IMR-90 (cell line): ENCODE measurements around the gene SRC. TPM values are rescaled to one million over a fixed set of nuclear protein-coding genes. Genes with fewer than 3 reads are reported as not detected.

ENCODE experiments used
- ATAC-seq: fragments of 200-7000 bp; cut with Tn5 transposase; 2 replicates; pipeline ENCODE4 v1.9.1; 2020; ENCODE audit warnings: low read depth, mild to moderate bottlenecking, moderate library complexity
- BruUV-seq: library from RNA; stranded (reverse); fragments of 400-500 nt; replicated peaks from 2 replicates; lab custom pipeline; 2021; lab: Mats Ljungman, UMichigan
- CTCF ChIA-PET: fragments of 300-600 bp; formaldehyde crosslinking; extraction: SDS; loops from one replicate; lab custom pipeline; 2021; ENCODE audit warnings: antibody characterized with exemption; lab: Yijun Ruan, JAX
- POLR2A ChIA-PET: fragments of 300-600 bp; sonication (Branson Sonifier 250); formaldehyde crosslinking; loops from one replicate; lab custom pipeline; 2022; ENCODE audit warnings: antibody characterized with exemption; ENCODE audit not compliant: unreplicated experiment; lab: Charles Lee
- DNase-seq: peaks from one replicate; pipeline ENCODE4 v3.0.0; 2013
- H2AFZ ChIP-seq: replicated peaks from 2 replicates; pipeline ENCODE3; 2013; ENCODE audit warnings: low read length, mild to moderate bottlenecking; ENCODE audit not compliant: poor library complexity
- H2AK5ac ChIP-seq: 2 replicates; pipeline ENCODE4 v1.6.1; 2013; ENCODE audit warnings: low read depth, low read length, inconsistent platforms
- H2AK9ac ChIP-seq: replicated peaks from 2 replicates; pipeline ENCODE3; 2013; ENCODE audit warnings: mild to moderate bottlenecking, low read depth, low read length, moderate library complexity; ENCODE audit not compliant: poor library complexity
- H2BK120ac ChIP-seq: 2 replicates; pipeline ENCODE4 v1.6.1; 2013; ENCODE audit warnings: low read depth, low read length, inconsistent platforms
- H2BK15ac ChIP-seq: 3 replicates; pipeline ENCODE4 v1.6.1; 2013; ENCODE audit warnings: low read depth, low read length, inconsistent platforms
- H2BK20ac ChIP-seq: 2 replicates; pipeline ENCODE4 v1.6.1; 2013; ENCODE audit warnings: low read depth, mild to moderate bottlenecking, inconsistent platforms, low read length, moderate library complexity
- H2BK5ac ChIP-seq: 2 replicates; pipeline ENCODE4 v1.6.1; 2013; ENCODE audit warnings: mild to moderate bottlenecking, low read depth, low read length, inconsistent platforms; ENCODE audit not compliant: poor library complexity, severe bottlenecking
- H3K14ac ChIP-seq: replicated peaks from 2 replicates; pipeline ENCODE4 v1.6.1; 2013; ENCODE audit warnings: low read depth, low read length, inconsistent platforms
- H3K18ac ChIP-seq: 2 replicates; pipeline ENCODE4 v1.6.1; 2013; ENCODE audit warnings: low read depth, low read length, control low read depth
- H3K23ac ChIP-seq: 2 replicates; pipeline ENCODE4 v1.6.1; 2013; ENCODE audit warnings: low read depth, low read length, inconsistent platforms
- H3K27ac ChIP-seq: 2 replicates; pipeline ENCODE4 v1.5.1; 2013; ENCODE audit warnings: mild to moderate bottlenecking, control low read depth, low read length; ENCODE audit not compliant: insufficient read depth
- H3K27me3 ChIP-seq: 2 replicates; pipeline ENCODE4 v1.6.1; 2013; ENCODE audit warnings: low read length; ENCODE audit not compliant: control insufficient read depth, insufficient read depth
- H3K36me3 ChIP-seq: 2 replicates; pipeline ENCODE4 v1.6.1; 2013; ENCODE audit warnings: low read length, mixed read lengths; ENCODE audit not compliant: control insufficient read depth, insufficient read depth
- H3K4ac ChIP-seq: 2 replicates; pipeline ENCODE4 v1.6.1; 2013; ENCODE audit warnings: low read depth, low read length, inconsistent platforms
- H3K4me1 ChIP-seq: 2 replicates; pipeline ENCODE4 v1.6.1; 2013; ENCODE audit warnings: low read length, mixed read lengths; ENCODE audit not compliant: control insufficient read depth, insufficient read depth
- H3K4me2 ChIP-seq: 2 replicates; pipeline ENCODE4 v1.6.1; 2013; ENCODE audit warnings: low read depth, mild to moderate bottlenecking, control low read depth, low read length, moderate library complexity
- H3K4me3 ChIP-seq: 2 replicates; pipeline ENCODE4 v1.5.1; 2013; ENCODE audit warnings: low read depth, mild to moderate bottlenecking, control low read depth, low read length, moderate library complexity; ENCODE audit not compliant: insufficient read depth
- H3K56ac ChIP-seq: 2 replicates; pipeline ENCODE4 v1.6.1; 2013; ENCODE audit warnings: low read length, inconsistent platforms; ENCODE audit not compliant: insufficient read depth; ENCODE audit errors: extremely low read depth
- H3K79me1 ChIP-seq, 2 experiments: 2 replicates each; pipeline ENCODE4 v1.6.1; 2013; ENCODE audit warnings: low read length in 2 of 2, inconsistent platforms in 1 of 2, low read depth in 1 of 2
- H3K9ac ChIP-seq: 2 replicates; pipeline ENCODE4 v1.6.1; 2013; ENCODE audit warnings: low read depth, low read length, control low read depth
- H3K9me1 ChIP-seq: 2 replicates; pipeline ENCODE4 v1.6.1; 2013; ENCODE audit warnings: low read length, inconsistent platforms; ENCODE audit not compliant: insufficient read depth
- H3K9me3 ChIP-seq: 2 replicates; pipeline ENCODE4 v1.6.1; 2013; ENCODE audit warnings: low read length; ENCODE audit not compliant: control insufficient read depth, insufficient read depth
- H4K20me1 ChIP-seq: 2 replicates; pipeline ENCODE4 v1.6.1; 2013; ENCODE audit warnings: low read length, inconsistent platforms; ENCODE audit not compliant: insufficient read depth
- H4K5ac ChIP-seq: 2 replicates; pipeline ENCODE4 v1.6.1; 2013; ENCODE audit warnings: mild to moderate bottlenecking, low read depth, low read length, control low read depth
- H4K8ac ChIP-seq, 2 experiments: 2 replicates each; pipeline ENCODE4 v1.6.1; 2013; ENCODE audit warnings: low read depth in 2 of 2, low read length in 2 of 2, control low read depth in 1 of 2, inconsistent platforms in 1 of 2
- H4K91ac ChIP-seq: 2 replicates; pipeline ENCODE4 v1.6.1; 2013; ENCODE audit warnings: low read depth, low read length, inconsistent platforms; ENCODE audit not compliant: insufficient read depth
- FOS ChIP-seq: fragments of 150-350 bp; IDR thresholded peaks from 2 replicates; pipeline ENCODE4 v1.6.1; 2016; ENCODE audit warnings: low read depth, low read length
- MAFK ChIP-seq: IDR thresholded peaks from 2 replicates; pipeline ENCODE4 v1.6.1; 2012; ENCODE audit warnings: low read depth, low read length, improper control_type of control experiment
- WGBS, 2 experiments: methylation state at CpG; one replicate each; pipeline versions ENCODE4 v1.1.5 to v1.1.7; 2013; ENCODE audit warnings: missing lambda C conversion rate in 2 of 2; ENCODE audit not compliant: insufficient read length in 1 of 2; ENCODE audit errors: extremely low coverage in 2 of 2; 5-methylcytosine and 5-hydroxymethylcytosine counted together
- dilution Hi-C: fragments of 300-500 bp; cut with HindIII; formaldehyde crosslinking; loops from one replicate; pipeline ENCODE4 v1.14.3; 2018; ENCODE audit warnings: low sequenced_read_pairs; ENCODE audit not compliant: unreplicated experiment
- in situ Hi-C: fragments of 300-500 bp; cut with MboI; formaldehyde crosslinking; loops from 3 replicates; pipeline ENCODE4 v1.14.3; 2019; ENCODE audit warnings: low sequenced_read_pairs, inconsistent platforms, mixed read lengths
- intact Hi-C: fragments of 100-400 bp; cut with micrococcal nuclease; formaldehyde crosslinking; loops from 2 replicates; pipeline ENCODE4 v1.10.0; 2022
- polyA plus RNA-seq, 3 experiments: library from polyadenylated mRNA; depleted of rRNA; stranded (reverse); fragments of >200 nt; gene quantifications; 2 replicates each; pipeline ENCODE4 v1.2.3, GENCODE V29; 2012; ENCODE audit warnings: low replicate concordance in 1 of 3
- total RNA-seq: library from RNA; depleted of rRNA; stranded (reverse); fragments of >200 nt; gene quantifications from 2 replicates; pipeline ENCODE4 v1.2.3, GENCODE V29; 2012

Gene SRC
- total and polyA plus RNA-seq, 2 of the 4 experiments (the other 2 are of a cell fraction) = 7.0 to 24.2 TPM

- BruUV-seq = no TSS peak
- no peak overlapping the region for H3K14ac ChIP-seq
- H2BK20ac ChIP-seq = no peak overlapping the region
- H3K36me3 ChIP-seq = peaks cover 36% of the 10 kb centered on the region
- H3K9ac ChIP-seq = no peak overlapping the region
- 97% methylated on average over 13 of the region's 25 CpGs; no CpG with 5 or more reads in 1 of the 2 experiments for WGBS, 2 experiments
- H4K20me1 ChIP-seq = peaks cover 17% of the 10 kb centered on the region; the same call in 1 of the 2 replicates
- no peak overlapping the region for H2AFZ ChIP-seq
- no peak overlapping the region for H3K18ac ChIP-seq
- no peaks in the 10 kb centered on the region for H3K9me1 ChIP-seq
- TF ChIP-seq FOS = no peak
- no peak for TF ChIP-seq MAFK
- H4K5ac ChIP-seq = no peak overlapping the region
- no peak overlapping the region for H3K4ac ChIP-seq
- in situ Hi-C loops (loop anchor here (10.0 kb wide), 1 partner anchor 181 kb away; no protein-coding TSS in a partner anchor), intact Hi-C loops (loop anchor here (2.0 kb wide), 2 partner anchors 141 to 149 kb away; partner anchors contain the start of gene BLCAP), dilution Hi-C loops (no loop called here)
- H2BK15ac ChIP-seq = no peak overlapping the region
- no peak overlapping the region for H3K4me2 ChIP-seq
- no peak overlapping the region for H2BK120ac ChIP-seq
- ChIA-PET CTCF (interaction anchor here (0.8 to 1.4 kb wide), 3 partner anchors 103 to 147 kb away, joined by 3 to 8 read pairs (median 6); no protein-coding TSS in a partner anchor), POLR2A (no interaction called here)
- H3K27ac ChIP-seq = no peak overlapping the region
- H3K79me1 ChIP-seq = peaks cover 8 to 19% of the 10 kb centered on the region in 2 experiments; a peak in 3 of 4 replicates
- H3K56ac ChIP-seq = no peak overlapping the region
- H4K8ac ChIP-seq = no peak overlapping the region
- peak overlapping the region; percentile 3 for H2AK9ac ChIP-seq
- H2AK5ac ChIP-seq = no peak overlapping the region
- no peak overlapping the region for H2BK5ac ChIP-seq
- H3K23ac ChIP-seq = no peak overlapping the region
- ATAC-seq = no peak
- no peak overlapping the region for H3K4me3 ChIP-seq
- H3K27me3 ChIP-seq = no peaks in the 10 kb centered on the region
- H3K4me1 ChIP-seq = peaks cover 4% of the 10 kb centered on the region; the same call in 1 of the 2 replicates
- DNase-seq = no peak
- H4K91ac ChIP-seq = no peak overlapping the region
- H3K9me3 ChIP-seq = no peaks in the 10 kb centered on the region
Observed at GRCh38 chr20:37385659-37386504, 39.9 kb downstream of the SRC start.
